ENCODE measurements around the gene GNG11. TPM values are rescaled to one million over a fixed set of nuclear protein-coding genes. Genes with fewer than 3 reads are reported as not detected.
A peak's percentile ranks its signal among the peaks of the same experiment; 100 is the strongest.

GNG11 gene
- total RNA-seq, 1 donor from 2014 or later = 133 TPM

GRCh38 chr7:93977211-93977950 is 55.8 kb downstream of the GNG11 start:
- Mint-ChIP-seq H3K27me3 (ENCODE audit: unreplicated experiment) (no peaks in the 10 kb centered on the region), H3K27ac (ENCODE audit: unreplicated experiment) (peak overlapping the region; percentile 2), H3K9me3 (ENCODE audit: unreplicated experiment) (no peaks in the 10 kb centered on the region), H3K36me3 (ENCODE audit: low read depth, unreplicated experiment) (no peaks in the 10 kb centered on the region), H3K4me3 (ENCODE audit: unreplicated experiment) (no peak overlapping the region), H3K4me1 (ENCODE audit: unreplicated experiment) (no peaks in the 10 kb centered on the region)
- TF ChIP-seq, protein P1, sequence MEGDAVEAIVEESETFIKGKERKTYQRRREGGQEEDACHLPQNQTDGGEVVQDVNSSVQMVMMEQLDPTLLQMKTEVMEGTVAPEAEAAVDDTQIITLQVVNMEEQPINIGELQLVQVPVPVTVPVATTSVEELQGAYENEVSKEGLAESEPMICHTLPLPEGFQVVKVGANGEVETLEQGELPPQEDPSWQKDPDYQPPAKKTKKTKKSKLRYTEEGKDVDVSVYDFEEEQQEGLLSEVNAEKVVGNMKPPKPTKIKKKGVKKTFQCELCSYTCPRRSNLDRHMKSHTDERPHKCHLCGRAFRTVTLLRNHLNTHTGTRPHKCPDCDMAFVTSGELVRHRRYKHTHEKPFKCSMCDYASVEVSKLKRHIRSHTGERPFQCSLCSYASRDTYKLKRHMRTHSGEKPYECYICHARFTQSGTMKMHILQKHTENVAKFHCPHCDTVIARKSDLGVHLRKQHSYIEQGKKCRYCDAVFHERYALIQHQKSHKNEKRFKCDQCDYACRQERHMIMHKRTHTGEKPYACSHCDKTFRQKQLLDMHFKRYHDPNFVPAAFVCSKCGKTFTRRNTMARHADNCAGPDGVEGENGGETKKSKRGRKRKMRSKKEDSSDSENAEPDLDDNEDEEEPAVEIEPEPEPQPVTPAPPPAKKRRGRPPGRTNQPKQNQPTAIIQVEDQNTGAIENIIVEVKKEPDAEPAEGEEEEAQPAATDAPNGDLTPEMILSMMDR (IDR thresholded peaks at IDR 0.05; ENCODE audit: unreplicated experiment) = no peak
- no peak for DNase-seq (ENCODE audit: low spot score)

Other genes starting within 250 kb of the GNG11 start
- gene TFPI2, start 31.0 kb upstream of the GNG11 start, total RNA-seq (ENCODE audit: unreplicated experiment) = 1.9 TPM
- not detected for gene GNGT1, start 15.2 kb upstream of the GNG11 start, total RNA-seq (ENCODE audit: unreplicated experiment)
- 30.0 TPM for gene BET1, start 82.6 kb downstream of the GNG11 start, total RNA-seq (ENCODE audit: unreplicated experiment)